Right cardiac atrium (tissue), 5 donors: ENCODE measurements around the gene THEMIS. TPM values are rescaled to one million over a fixed set of nuclear protein-coding genes. Genes with fewer than 3 reads are reported as not detected.
"Not testable (repeated sequence)": the region's sequence is repeated elsewhere in the genome, so short reads cannot be mapped to it uniquely, and the experiment has no call there.

Experiments
- ATAC-seq, 2 donors: fragments of 200-7000 bp; cut with Tn5 transposase; one replicate each; pipeline versions ENCODE4 v1.8.0 to v1.9.1; 2020; ENCODE audit warnings: moderate library complexity in 2 of 2, mild to moderate bottlenecking in 1 of 2
- DNase-seq, 3 donors: peaks; one replicate each; pipeline ENCODE4 v3.0.0-alpha.2; 2020
- H3K27ac ChIP-seq: one replicate; pipeline ENCODE4 v1.5.1; 2013; ENCODE audit warnings: mild to moderate bottlenecking, low read length, control low read depth, moderate library complexity
- H3K27me3 ChIP-seq: one replicate; pipeline ENCODE4 v1.6.1; 2013; ENCODE audit not compliant: control insufficient read depth, insufficient read depth
- H3K4me1 ChIP-seq: one replicate; pipeline ENCODE4 v1.6.1; 2013; ENCODE audit warnings: low read length; ENCODE audit not compliant: control insufficient read depth, insufficient read depth
- H3K4me3 ChIP-seq: one replicate; pipeline ENCODE4 v1.5.1; 2013; ENCODE audit warnings: low read length, control low read depth
- H3K9me3 ChIP-seq: one replicate; pipeline ENCODE4 v1.6.1; 2013; ENCODE audit warnings: low read length; ENCODE audit not compliant: control insufficient read depth
- WGBS: extraction: QIAGEN DNeasy Blood & Tissue Kit; methylation state at CpG from one replicate; pipeline ENCODE4 v1.1.7; 2013; 5-methylcytosine and 5-hydroxymethylcytosine counted together
- intact Hi-C, 4 donors: fragments of 100-400 bp; cut with DNase I; formaldehyde crosslinking; loops; one replicate each; pipeline versions ENCODE4 v1.11.0 to v1.14.0; 2022 to 2023
- polyA plus RNA-seq: library from polyadenylated mRNA; stranded (reverse); fragments of 200-250 nt; gene quantifications from one replicate; pipeline ENCODE4 v1.2.3, GENCODE V29; 2013
- total RNA-seq, 4 donors: library from RNA; stranded (reverse); fragmentation: NEBNext Ultra II Directional; extraction: Animal tissue kit (Norgen Biotek cat#: 25700); gene quantifications; one replicate each; pipeline ENCODE4 v1.2.1, GENCODE V29; 2021
- donor health status: healthy with polysubstance abuse.
- donor health status: DM: no; HTN: yes; CAD: no.
- donor health status: DM: no; HTN: no; CAD: no.
- donor health status: DM: no; HTN: yes; CAD: no; lungs with severe emphysema.
- donor health status: DM: yes; HTN: yes; CAD: no.

The THEMIS gene
- total and polyA plus RNA-seq, 5 donors = 0.19 to 0.60 (median 0.36) TPM; not detected in 1

GRCh38 chr6:127792616-127793015 is 108.2 kb downstream of the THEMIS start:
- Histone ChIP-seq H3K27me3 (no peaks in the 10 kb centered on the region), H3K27ac (no peak overlapping the region), H3K9me3 (no peaks in the 10 kb centered on the region), H3K4me1 (peaks cover 1% of the 10 kb centered on the region), H3K4me3 (no peak overlapping the region)
- no peak for ATAC-seq
- WGBS = 70% methylated on average over 1 of the region's 1 CpG
- intact Hi-C loops = no loop called here
- no peak for DNase-seq

DNA sequence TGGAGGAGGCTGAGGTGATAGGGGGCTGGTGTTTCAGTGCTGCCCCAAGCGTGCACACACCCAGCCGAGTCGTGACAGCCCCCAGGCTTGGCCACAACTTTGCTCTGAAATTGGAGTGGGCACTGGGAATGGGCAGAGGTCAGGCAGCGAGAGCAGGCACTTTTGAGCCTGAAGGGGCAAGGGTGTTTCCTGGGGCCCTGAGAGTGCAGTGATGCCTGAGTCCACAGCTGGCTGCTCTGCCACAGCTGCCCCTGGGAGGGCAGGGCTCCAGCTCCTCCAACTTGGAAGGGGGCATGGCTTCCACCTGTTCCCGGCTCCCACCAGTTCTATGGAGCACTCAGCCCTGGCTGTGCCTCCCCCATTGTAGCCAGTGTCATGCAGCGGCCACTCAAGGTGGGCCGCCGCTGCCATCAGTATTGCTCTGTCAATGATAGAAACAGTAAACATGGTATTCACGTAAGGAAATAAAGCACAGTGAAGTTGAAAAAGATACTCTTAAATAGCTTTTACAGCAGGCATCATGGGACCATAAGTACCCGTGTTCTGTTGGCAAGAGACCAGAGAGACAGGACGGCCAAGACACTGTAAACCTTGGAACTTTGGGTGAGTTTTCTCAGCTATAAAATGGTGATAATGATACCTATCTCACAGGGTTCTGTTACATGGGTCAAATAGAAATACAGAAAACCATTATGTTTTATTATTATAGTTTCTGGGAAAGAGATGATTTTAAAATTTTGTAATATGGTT is 108.9 kb downstream of the THEMIS start:
- no peak for DNase-seq
- 88% methylated on average over 11 of the region's 11 CpGs for WGBS
- intact Hi-C loops = no loop called here
- Histone ChIP-seq H3K9me3 (no peaks in the 10 kb centered on the region), H3K27ac (no peak overlapping the region), H3K4me1 (peaks cover 1% of the 10 kb centered on the region), H3K27me3 (no peaks in the 10 kb centered on the region), H3K4me3 (no peak overlapping the region)
- no peak for ATAC-seq

DNA sequence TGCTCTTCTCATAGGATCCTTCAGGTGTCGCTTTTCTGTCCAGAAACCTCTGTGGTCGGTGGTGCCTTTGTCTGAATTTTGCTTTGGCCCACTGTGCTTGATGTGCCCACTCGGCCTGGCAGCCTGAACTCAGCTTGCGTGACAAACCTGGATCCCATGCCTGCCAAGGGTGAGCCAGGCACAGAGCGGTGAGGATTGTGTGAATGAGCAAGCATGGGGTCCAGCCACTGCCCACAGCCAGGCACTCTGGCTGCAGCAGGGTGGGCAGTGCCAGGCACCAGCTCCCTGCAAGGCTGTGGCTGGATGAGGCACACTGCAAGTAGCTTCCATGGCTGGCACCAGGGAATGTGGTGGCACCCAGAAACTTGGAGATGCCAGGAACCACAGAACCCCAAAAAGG is 110.3 kb downstream of the THEMIS start:
- H3K4me3 ChIP-seq = no peak overlapping the region
- H3K27me3 ChIP-seq = no peaks in the 10 kb centered on the region
- DNase-seq = peak in 1 of 3 donors; percentile 20
- H3K27ac ChIP-seq = no peak overlapping the region
- 87% methylated on average over 5 of the region's 5 CpGs for WGBS
- ATAC-seq = no peak
- intact Hi-C loops = no loop called here
- H3K9me3 ChIP-seq = no peaks in the 10 kb centered on the region
- peaks cover 1% of the 10 kb centered on the region for H3K4me1 ChIP-seq

- WGBS = 10% methylated on average over 1 of the region's 1 CpG
- no peaks in the 10 kb centered on the region for H3K4me1 ChIP-seq
- intact Hi-C loops = no loop called here
- no peak overlapping the region for H3K4me3 ChIP-seq
- no peak overlapping the region for H3K27ac ChIP-seq
- no peak for ATAC-seq
- DNase-seq = no peak
- H3K27me3 ChIP-seq = no peaks in the 10 kb centered on the region
- no peaks in the 10 kb centered on the region for H3K9me3 ChIP-seq
Observed at GRCh38 chr6:127786109-127786508, 114.7 kb downstream of the THEMIS start.

- Histone ChIP-seq H3K27ac (no peak overlapping the region), H3K4me1 (no peaks in the 10 kb centered on the region), H3K27me3 (no peaks in the 10 kb centered on the region), H3K4me3 (no peak overlapping the region), H3K9me3 (no peaks in the 10 kb centered on the region)
- ATAC-seq = no peak
- 80% methylated on average over 1 of the region's 1 CpG for WGBS
- DNase-seq = no peak
- intact Hi-C loops = no loop called here
Observed at GRCh38 chr6:127784468-127784867, 116.4 kb downstream of the THEMIS start.

DNA sequence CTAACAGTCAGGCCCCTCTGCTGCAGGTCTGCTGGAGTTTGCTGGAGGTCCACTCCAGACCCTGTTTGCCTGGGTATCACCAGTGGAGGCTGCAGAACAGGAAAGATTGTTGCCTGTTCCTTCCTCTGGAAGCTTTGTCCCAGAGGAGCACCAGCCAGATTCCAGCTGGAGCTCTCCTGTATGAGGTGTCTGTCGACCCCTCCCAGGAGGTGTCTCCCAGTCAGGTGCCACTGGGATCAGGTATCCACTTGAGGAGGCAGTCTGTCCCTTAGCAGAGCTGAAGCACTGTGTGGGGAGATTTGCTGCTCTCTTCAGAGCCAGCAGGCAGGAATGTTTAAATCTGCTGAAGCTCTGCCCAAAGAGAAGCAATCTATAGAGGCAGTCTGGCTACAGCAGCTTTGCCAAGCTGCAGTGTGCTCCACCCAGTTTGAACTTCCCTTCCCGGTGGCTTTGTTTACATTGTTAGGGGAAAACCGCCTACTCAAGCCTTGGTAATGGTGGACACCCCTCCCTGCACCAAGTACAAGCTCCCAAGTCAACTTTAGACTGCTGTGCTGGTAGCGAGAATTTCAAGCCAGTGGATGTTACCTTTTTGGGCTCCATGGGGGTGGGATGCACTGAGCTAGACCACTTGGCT is 119.1 kb downstream of the THEMIS start:
- H3K27me3 ChIP-seq, H3K27ac ChIP-seq, intact Hi-C loops, DNase-seq, ATAC-seq, H3K4me1 ChIP-seq, H3K4me3 ChIP-seq, H3K9me3 ChIP-seq: not testable (repeated sequence)
- 63% methylated on average over 4 of the region's 4 CpGs for WGBS

DNA sequence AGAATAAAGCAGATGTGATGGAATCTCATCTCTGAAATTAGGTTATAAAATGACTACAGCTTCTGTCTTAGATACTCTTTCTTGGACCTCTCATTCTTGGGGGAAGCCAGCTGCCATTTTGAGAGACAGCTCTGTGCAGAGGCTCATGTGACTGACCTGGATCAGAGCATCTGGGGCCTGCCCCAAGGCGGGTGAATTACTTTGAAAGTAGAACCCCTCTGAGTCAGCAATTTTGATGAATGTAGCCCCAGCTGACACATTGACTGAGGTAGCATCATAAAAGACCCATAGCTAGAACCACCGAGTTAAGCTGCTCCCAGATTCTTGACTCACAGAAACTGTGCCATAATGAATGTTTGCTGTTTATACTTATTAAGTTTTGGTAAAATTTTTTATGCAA is 124.5 kb downstream of the THEMIS start:
- H3K4me1 ChIP-seq = no peaks in the 10 kb centered on the region
- DNase-seq = no peak
- 69% methylated on average over 2 of the region's 2 CpGs for WGBS

GRCh38 chr6:127775371-127775770 is 125.5 kb downstream of the THEMIS start:
- ATAC-seq (no peak), DNase-seq (no peak)
- no peaks in the 10 kb centered on the region for H3K9me3 ChIP-seq
- no peak overlapping the region for H3K4me3 ChIP-seq
- no peak overlapping the region for H3K27ac ChIP-seq
- intact Hi-C loops = no loop called here
- H3K4me1 ChIP-seq = no peaks in the 10 kb centered on the region
- WGBS = 45% methylated on average over 1 of the region's 1 CpG
- H3K27me3 ChIP-seq = no peaks in the 10 kb centered on the region

More for the DNA sequence above, 124.5 kb downstream of the THEMIS start:
- H3K27ac ChIP-seq = no peak overlapping the region
- H3K4me3 ChIP-seq = no peak overlapping the region
- H3K27me3 ChIP-seq = no peaks in the 10 kb centered on the region
- intact Hi-C loops = no loop called here
- no peaks in the 10 kb centered on the region for H3K9me3 ChIP-seq
- ATAC-seq = no peak

DNA sequence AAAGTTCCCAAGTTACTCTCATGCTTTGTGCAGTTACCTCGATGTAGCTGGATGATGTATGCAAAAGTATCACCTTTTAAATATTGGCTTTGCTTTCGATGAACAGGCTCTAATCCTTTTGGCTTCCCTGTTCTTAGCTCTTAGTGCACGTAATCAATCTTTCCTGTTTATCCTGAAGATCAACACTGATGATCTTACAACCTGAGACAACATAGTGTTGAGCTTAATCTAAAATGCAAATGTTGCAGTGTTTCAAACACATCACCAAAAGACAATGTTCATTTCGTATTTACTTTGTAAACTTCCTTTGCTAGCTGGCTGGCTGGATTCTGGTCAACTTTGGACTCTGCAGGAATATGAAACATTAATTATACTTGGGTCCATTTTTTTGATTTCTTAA is 132.1 kb downstream of the THEMIS start:
- WGBS = 52% methylated on average over 4 of the region's 4 CpGs
- Histone ChIP-seq H3K27ac (no peak overlapping the region), H3K4me3 (no peak overlapping the region), H3K4me1 (no peaks in the 10 kb centered on the region), H3K9me3 (no peaks in the 10 kb centered on the region), H3K27me3 (no peaks in the 10 kb centered on the region)
- intact Hi-C loops = no loop called here
- DNase-seq (no peak), ATAC-seq (no peak)

- 48% methylated on average over 3 of the region's 3 CpGs for whole genome bisulfite sequencing
- Histone ChIP-seq H3K4me1 (no peaks in the 10 kb centered on the region), H3K27ac (no peak overlapping the region), H3K27me3 (no peaks in the 10 kb centered on the region), H3K4me3 (no peak overlapping the region), H3K9me3 (no peaks in the 10 kb centered on the region)
- ATAC-seq (no peak), DNase-seq (no peak)
- intact Hi-C loops = no loop called here
Observed at GRCh38 chr6:127768223-127768622, 132.6 kb downstream of the THEMIS start.

DNA sequence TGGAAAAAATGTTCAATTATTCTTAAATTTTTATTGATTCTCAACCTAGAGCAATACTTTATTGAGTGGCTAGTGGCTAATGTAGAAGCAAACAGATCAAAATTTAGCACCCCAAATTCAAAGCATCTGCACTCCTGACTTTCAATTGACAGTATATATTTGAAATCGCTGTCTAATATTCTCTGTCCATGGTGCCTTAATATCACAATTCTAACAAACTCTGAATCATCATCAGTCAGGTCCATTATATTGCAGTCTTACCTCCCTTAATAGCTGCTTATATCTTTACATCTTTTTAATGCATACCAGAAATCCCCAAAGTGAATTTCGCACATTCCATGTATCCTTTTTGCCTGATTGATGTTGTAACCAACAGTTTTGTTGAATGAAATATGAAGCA is 134.9 kb downstream of the THEMIS start:
- no peaks in the 10 kb centered on the region for H3K4me1 ChIP-seq
- intact Hi-C loops = no loop called here
- 90% methylated on average over 2 of the region's 2 CpGs for WGBS

More for the DNA sequence above, 134.9 kb downstream of the THEMIS start:
- no peak overlapping the region for H3K27ac ChIP-seq
- DNase-seq = no peak
- ATAC-seq = no peak
- no peaks in the 10 kb centered on the region for H3K9me3 ChIP-seq
- H3K27me3 ChIP-seq = no peaks in the 10 kb centered on the region
- no peak overlapping the region for H3K4me3 ChIP-seq
